DOHH2 (cell line): ENCODE data around the gene NUDT3.

ENCODE experiments used
- H3F3A ChIP-seq: fragments of 200-600 bp; sonication (generic), shearing (Covaris generic); 2 replicates; pipeline ENCODE4 v1.6.0; 2016; ENCODE audit warnings: antibody characterized with exemption, mild to moderate bottlenecking; ENCODE audit not compliant: control insufficient read depth, insufficient read depth
- H3K27ac ChIP-seq: fragments of 200-600 bp; sonication (generic); 2 replicates; pipeline ENCODE4 v1.5.1; 2014; ENCODE audit warnings: low read depth, mild to moderate bottlenecking, low read length, moderate library complexity
- H3K27me3 ChIP-seq: fragments of 200-600 bp; sonication (generic); 2 replicates; pipeline ENCODE4 v1.6.1; 2014; ENCODE audit warnings: mild to moderate bottlenecking, low read length, mixed read lengths; ENCODE audit not compliant: control insufficient read depth
- H3K36me3 ChIP-seq: fragments of 200-600 bp; sonication (generic); 2 replicates; pipeline ENCODE4 v1.6.1; 2014; ENCODE audit warnings: mild to moderate bottlenecking, low read length, moderate library complexity, mixed read lengths; ENCODE audit not compliant: control insufficient read depth
- H3K4me1 ChIP-seq: fragments of 200-600 bp; sonication (generic); 2 replicates; pipeline ENCODE4 v1.6.1; 2014; ENCODE audit warnings: mild to moderate bottlenecking, low read length, mixed read lengths; ENCODE audit not compliant: control insufficient read depth
- H3K4me2 ChIP-seq: fragments of 200-600 bp; sonication (generic); 2 replicates; pipeline ENCODE4 v1.6.0; 2014; ENCODE audit warnings: mild to moderate bottlenecking, low read length, moderate library complexity
- H3K4me3 ChIP-seq: fragments of 200-600 bp; sonication (generic); 2 replicates; pipeline ENCODE4 v1.5.1; 2014; ENCODE audit warnings: mild to moderate bottlenecking, low read length, mixed read lengths
- H3K79me2 ChIP-seq: fragments of 200-600 bp; sonication (generic); 2 replicates; pipeline ENCODE4 v1.6.1; 2014; ENCODE audit warnings: mild to moderate bottlenecking, low read length, mixed read lengths; ENCODE audit not compliant: control insufficient read depth
- H3K9me2 ChIP-seq: fragments of 200-600 bp; sonication (generic); replicated peaks from 2 replicates; pipeline ENCODE4 v1.6.1; 2014; ENCODE audit warnings: mild to moderate bottlenecking, low read length, mixed read lengths; ENCODE audit not compliant: control insufficient read depth
- H3K9me3 ChIP-seq: fragments of 200-600 bp; sonication (generic); 2 replicates; pipeline ENCODE4 v1.6.1; 2014; ENCODE audit warnings: antibody characterized with exemption, low read length, mixed read lengths; ENCODE audit not compliant: control insufficient read depth, insufficient read depth
- H4K20me1 ChIP-seq: fragments of 200-600 bp; sonication (generic); 2 replicates; pipeline ENCODE4 v1.6.0; 2014; ENCODE audit warnings: low read depth, mild to moderate bottlenecking, antibody characterized with exemption, low read length, moderate library complexity; ENCODE audit not compliant: control insufficient read depth, insufficient read depth
- EZH2phosphoT487 ChIP-seq: fragments of 200-600 bp; sonication (generic); IDR thresholded peaks from 2 replicates; pipeline ENCODE4 v1.6.1; 2017; ENCODE audit warnings: borderline replicate concordance, mild to moderate bottlenecking, antibody characterized with exemption, low read length, moderate library complexity, mixed read lengths
- TF ChIP-seq, protein P1 (sequence below): fragments of 200-600 bp; sonication (generic); IDR thresholded peaks from one replicate; pipeline ENCODE4 v1.5.1; 2014; ENCODE audit warnings: antibody characterized with exemption, mild to moderate bottlenecking, low read depth, low read length; ENCODE audit not compliant: poor library complexity, severe bottlenecking

NUDT3 gene

DNA sequence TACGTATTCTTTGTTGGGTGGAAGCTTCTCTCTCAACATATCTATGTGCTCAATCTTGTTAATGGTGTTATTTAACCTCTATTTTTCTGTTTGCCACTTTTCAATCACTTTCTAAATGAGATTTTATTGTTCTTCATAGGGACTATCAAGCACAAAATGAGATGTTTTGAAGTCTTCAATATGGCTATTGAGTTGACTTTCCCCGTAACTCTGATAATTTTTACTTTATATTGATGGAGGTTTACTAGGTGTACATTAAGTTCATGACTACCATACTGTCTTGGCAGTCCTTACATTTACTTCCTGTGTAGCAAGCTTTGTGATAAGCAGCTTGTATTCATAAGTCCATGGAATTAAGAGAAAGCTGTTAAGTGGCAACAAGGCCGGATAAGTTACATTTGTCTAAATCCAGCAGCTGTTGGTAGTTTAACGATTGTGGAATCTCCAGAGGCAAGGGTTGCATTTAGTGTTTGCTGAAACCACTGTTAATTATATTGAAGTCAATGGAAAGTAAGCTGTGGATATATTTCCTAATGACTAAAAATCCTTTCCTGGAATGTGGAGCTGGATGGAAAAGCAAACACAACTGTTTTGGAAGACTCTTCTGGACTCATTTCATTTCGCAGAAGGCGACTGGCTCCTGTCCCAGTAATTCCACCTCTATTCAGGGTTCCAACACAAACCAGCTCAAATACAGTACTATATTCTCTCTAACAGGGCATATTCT, 86.3 kb downstream of the NUDT3 start:
- no peaks in the 10 kb centered on the region for H3K27me3 ChIP-seq
- H3K36me3 ChIP-seq = no peaks in the 10 kb centered on the region
- no peak overlapping the region for H3K4me2 ChIP-seq
- no peaks in the 10 kb centered on the region for H3F3A ChIP-seq
- H3K9me2 ChIP-seq = no peaks in the 10 kb centered on the region
- TF ChIP-seq, protein P1, sequence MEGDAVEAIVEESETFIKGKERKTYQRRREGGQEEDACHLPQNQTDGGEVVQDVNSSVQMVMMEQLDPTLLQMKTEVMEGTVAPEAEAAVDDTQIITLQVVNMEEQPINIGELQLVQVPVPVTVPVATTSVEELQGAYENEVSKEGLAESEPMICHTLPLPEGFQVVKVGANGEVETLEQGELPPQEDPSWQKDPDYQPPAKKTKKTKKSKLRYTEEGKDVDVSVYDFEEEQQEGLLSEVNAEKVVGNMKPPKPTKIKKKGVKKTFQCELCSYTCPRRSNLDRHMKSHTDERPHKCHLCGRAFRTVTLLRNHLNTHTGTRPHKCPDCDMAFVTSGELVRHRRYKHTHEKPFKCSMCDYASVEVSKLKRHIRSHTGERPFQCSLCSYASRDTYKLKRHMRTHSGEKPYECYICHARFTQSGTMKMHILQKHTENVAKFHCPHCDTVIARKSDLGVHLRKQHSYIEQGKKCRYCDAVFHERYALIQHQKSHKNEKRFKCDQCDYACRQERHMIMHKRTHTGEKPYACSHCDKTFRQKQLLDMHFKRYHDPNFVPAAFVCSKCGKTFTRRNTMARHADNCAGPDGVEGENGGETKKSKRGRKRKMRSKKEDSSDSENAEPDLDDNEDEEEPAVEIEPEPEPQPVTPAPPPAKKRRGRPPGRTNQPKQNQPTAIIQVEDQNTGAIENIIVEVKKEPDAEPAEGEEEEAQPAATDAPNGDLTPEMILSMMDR = no peak
- TF ChIP-seq EZH2phosphoT487 = no peak
- no peaks in the 10 kb centered on the region for H3K4me1 ChIP-seq
- no peaks in the 10 kb centered on the region for H3K9me3 ChIP-seq
- H3K4me3 ChIP-seq = no peak overlapping the region
- H3K79me2 ChIP-seq = peaks cover 25% of the 10 kb centered on the region
- no peak overlapping the region for H3K27ac ChIP-seq
- H4K20me1 ChIP-seq = no peaks in the 10 kb centered on the region

DNA sequence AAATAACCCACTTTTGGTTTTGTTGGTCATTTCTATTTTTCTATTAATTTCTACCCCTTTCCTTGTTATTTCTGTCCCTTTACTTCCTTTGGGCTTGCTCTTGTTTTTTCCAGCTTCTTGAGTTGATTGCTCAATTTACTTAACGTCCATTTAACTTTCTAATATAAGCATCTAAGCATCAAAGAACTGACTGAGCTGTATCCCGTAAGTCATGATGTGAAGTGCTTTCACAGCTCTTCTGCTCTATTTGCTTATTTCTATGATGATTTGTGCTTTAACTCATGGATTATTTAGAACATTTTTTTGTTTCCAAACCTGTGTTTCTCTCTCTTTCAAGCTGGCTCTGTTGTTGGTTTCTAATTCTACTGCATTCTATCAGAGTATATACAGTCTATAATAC, 87.0 kb downstream of the NUDT3 start:
- H3K9me2 ChIP-seq = no peaks in the 10 kb centered on the region
- H3K36me3 ChIP-seq = no peaks in the 10 kb centered on the region
- no peak overlapping the region for H3K4me2 ChIP-seq
- no peaks in the 10 kb centered on the region for H4K20me1 ChIP-seq
- no peak overlapping the region for H3K4me3 ChIP-seq
- H3K79me2 ChIP-seq = peaks cover 20% of the 10 kb centered on the region
- 0 out of 2 replicates have a peak, but pooled peaks cover 2% of the 10 kb centered on the region for H3K4me1 ChIP-seq
- H3K27ac ChIP-seq = no peak overlapping the region
- no peaks in the 10 kb centered on the region for H3F3A ChIP-seq
- TF ChIP-seq, protein P1 = no peak
- TF ChIP-seq EZH2phosphoT487 = no peak
- no peaks in the 10 kb centered on the region for H3K27me3 ChIP-seq
- no peaks in the 10 kb centered on the region for H3K9me3 ChIP-seq

DNA sequence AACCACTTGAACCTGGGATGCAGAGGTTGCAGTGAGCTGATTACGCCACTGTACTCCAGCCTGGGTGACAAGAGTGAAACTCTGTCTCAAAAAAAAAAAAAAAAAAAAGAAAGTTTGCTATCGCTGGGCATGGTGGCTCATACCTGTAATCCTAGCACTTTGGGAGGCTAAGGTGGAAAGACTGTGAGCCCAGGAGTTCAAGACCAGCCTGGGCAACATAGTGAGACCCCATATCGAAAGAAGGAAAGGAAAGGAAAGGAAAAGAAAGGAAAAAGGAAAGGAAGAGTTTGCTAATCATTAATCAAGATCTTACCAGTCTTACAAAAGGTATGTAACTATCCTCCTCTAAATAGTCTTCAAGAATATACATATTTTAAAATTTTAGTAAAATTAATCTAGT, 88.3 kb downstream of the NUDT3 start:
- H3K4me3 ChIP-seq = no peak overlapping the region
- peaks cover 7% of the 10 kb centered on the region; the same call in 1 of the 2 replicates for H3K4me1 ChIP-seq
- peaks cover 11% of the 10 kb centered on the region for H3K79me2 ChIP-seq
- TF ChIP-seq, protein P1 = no peak
- TF ChIP-seq EZH2phosphoT487 = no peak
- H3F3A ChIP-seq = no peaks in the 10 kb centered on the region
- no peaks in the 10 kb centered on the region for H4K20me1 ChIP-seq
- H3K9me2 ChIP-seq = no peaks in the 10 kb centered on the region
- no peaks in the 10 kb centered on the region for H3K9me3 ChIP-seq
- H3K4me2 ChIP-seq = no peak overlapping the region
- H3K36me3 ChIP-seq = no peaks in the 10 kb centered on the region
- H3K27ac ChIP-seq = no peak overlapping the region
- H3K27me3 ChIP-seq = no peaks in the 10 kb centered on the region
